Peyer's patch (tissue), 4 donors: ENCODE results near the gene GNB1L. TPM values are rescaled to one million over a fixed set of nuclear protein-coding genes. Genes with fewer than 3 reads are reported as not detected.

ENCODE experiments used
- DNase-seq, 3 donors: peaks; one replicate each; pipeline ENCODE4 v3.0.0-alpha.2; 2017 to 2019
- H3K27ac ChIP-seq, 4 donors: fragments of 200-600 bp; sonication (generic); one replicate each; pipeline ENCODE4 v1.5.1; 2016 to 2019
- H3K27me3 ChIP-seq, 2 donors: fragments of 200-600 bp; sonication (generic); one replicate each; pipeline ENCODE4 v1.5.1; 2019
- H3K36me3 ChIP-seq, 3 donors: fragments of 200-600 bp; sonication (generic); one replicate each; pipeline ENCODE4 v1.5.1; 2016 to 2019
- H3K4me1 ChIP-seq, 4 donors: fragments of 200-600 bp; sonication (generic); one replicate each; pipeline ENCODE4 v1.5.1; 2016 to 2019
- H3K4me3 ChIP-seq, 4 donors: fragments of 200-600 bp; sonication (generic); 1 replicate in 3 of 4; 2 replicates in 1 of 4; pipeline ENCODE4 v1.5.1; 2016 to 2019; ENCODE audit warnings: mild to moderate bottlenecking in 1 of 4
- H3K9me3 ChIP-seq, 4 donors: fragments of 200-600 bp; sonication (generic); one replicate each; pipeline ENCODE4 v1.5.1; 2016 to 2019; ENCODE audit warnings: mild to moderate bottlenecking in 1 of 4
- CTCF ChIP-seq, 6 experiments: fragments of 450-650 bp in 4 of 6; fragments of 200-600 bp in 2 of 6; sonication (generic) in 1 of 6; IDR thresholded peaks; one replicate each; pipeline ENCODE4 v1.5.1; 2017 to 2019; ENCODE audit warnings: antibody characterized with exemption in 6 of 6, mild to moderate bottlenecking in 3 of 6, moderate library complexity in 1 of 6
- POLR2A ChIP-seq, 2 donors: fragments of 450-650 bp; IDR thresholded peaks; one replicate each; pipeline ENCODE4 v1.5.1; 2017; ENCODE audit warnings: antibody characterized with exemption in 2 of 2, mild to moderate bottlenecking in 2 of 2, moderate library complexity in 2 of 2
- total RNA-seq, 4 donors: library from RNA; depleted of rRNA; stranded (reverse); fragments of >200 nt; gene quantifications; one replicate each; pipeline ENCODE4 v1.1.0, GENCODE V29; 2016

The GNB1L gene
- total RNA-seq, 4 donors from 2014 or later, result 3.1 to 6.6 (median 4.9) TPM

GRCh38 chr22:19799322-19800190 lies 55.1 kb downstream of the GNB1L start:
- no peak for DNase-seq

GRCh38 chr22:19798891-19799293 lies 55.8 kb downstream of the GNB1L start:
- Histone ChIP-seq H3K27ac (no peak overlapping the region), H3K36me3 (no peaks in the 10 kb centered on the region), H3K4me3 (no peak overlapping the region), H3K9me3 (no peaks in the 10 kb centered on the region), H3K4me1 (no peaks in the 10 kb centered on the region), H3K27me3 (no peaks in the 10 kb centered on the region)
- no peak for DNase-seq
- TF ChIP-seq CTCF (IDR thresholded peaks at IDR 0.05) (no peak), POLR2A (IDR thresholded peaks at IDR 0.05) (no peak)

More at GRCh38 chr22:19799322-19800190, 55.1 kb downstream of the GNB1L start:
- TF ChIP-seq CTCF (IDR thresholded peaks at IDR 0.05), result no peak
- Histone ChIP-seq H3K27me3 (no peaks in the 10 kb centered on the region), H3K9me3 (no peaks in the 10 kb centered on the region), H3K27ac (no peak overlapping the region), H3K4me3 (no peak overlapping the region), H3K4me1 (no peaks in the 10 kb centered on the region), H3K36me3 (no peaks in the 10 kb centered on the region)

GRCh38 chr22:19798003-19798665 lies 56.5 kb downstream of the GNB1L start:
- no peak for DNase-seq
- Histone ChIP-seq H3K4me3 (no peak overlapping the region), H3K9me3 (no peaks in the 10 kb centered on the region), H3K36me3 (no peaks in the 10 kb centered on the region), H3K27me3 (no peaks in the 10 kb centered on the region), H3K27ac (no peak overlapping the region), H3K4me1 (no peaks in the 10 kb centered on the region)
- TF ChIP-seq CTCF (IDR thresholded peaks at IDR 0.05) (no peak), POLR2A (IDR thresholded peaks at IDR 0.05) (no peak)

GRCh38 chr22:19797086-19798002 lies 57.3 kb downstream of the GNB1L start:
- Histone ChIP-seq H3K36me3 (no peaks in the 10 kb centered on the region), H3K27me3 (no peaks in the 10 kb centered on the region), H3K4me3 (no peak overlapping the region), H3K4me1 (no peaks in the 10 kb centered on the region), H3K9me3 (no peaks in the 10 kb centered on the region), H3K27ac (no peak overlapping the region)
- DNase-seq, result no peak
- TF ChIP-seq CTCF (IDR thresholded peaks at IDR 0.05) (no peak), POLR2A (IDR thresholded peaks at IDR 0.05) (no peak)

GRCh38 chr22:19796160-19796559 lies 58.5 kb downstream of the GNB1L start:
- Histone ChIP-seq H3K4me1 (no peaks in the 10 kb centered on the region), H3K36me3 (no peaks in the 10 kb centered on the region), H3K27me3 (no peaks in the 10 kb centered on the region), H3K9me3 (no peaks in the 10 kb centered on the region), H3K4me3 (no peak overlapping the region), H3K27ac (no peak overlapping the region)
- no peak for DNase-seq
- TF ChIP-seq POLR2A (IDR thresholded peaks at IDR 0.05) (no peak), CTCF (IDR thresholded peaks at IDR 0.05) (no peak)
